GM18517 (cell line): ENCODE measurements around the gene CAGE1.
"Not testable (repeated sequence)": the region's sequence is repeated elsewhere in the genome, so short reads cannot be mapped to it uniquely, and the experiment has no call there.

Source experiments
- ATAC-seq: cut with Tn5 transposase; IDR thresholded peaks from one replicate; pipeline ENCODE4 v1.9.1; 2021; ENCODE audit warnings: mild to moderate bottlenecking, moderate library complexity; ENCODE audit not compliant: unreplicated experiment

CAGE1 gene

GRCh38 chr6:7410851-7411250 lies 21.3 kb upstream of the CAGE1 start:
- no peak for ATAC-seq

- ATAC-seq, result no peak
Measured at GRCh38 chr6:7409740-7410139, 20.2 kb upstream of the CAGE1 start.

- ATAC-seq, result no peak
Measured at GRCh38 chr6:7406743-7407142, 17.2 kb upstream of the CAGE1 start.

GRCh38 chr6:7404546-7404945 lies 15.0 kb upstream of the CAGE1 start:
- no peak for ATAC-seq

GRCh38 chr6:7402716-7403115 lies 13.2 kb upstream of the CAGE1 start:
- no peak for ATAC-seq

GRCh38 chr6:7401075-7401474 lies 11.5 kb upstream of the CAGE1 start:
- no peak for ATAC-seq

- no peak for ATAC-seq
Measured at GRCh38 chr6:7392402-7392801, 2.9 kb upstream of the CAGE1 start.

- ATAC-seq, result no peak
Measured at GRCh38 chr6:7391151-7391550, 1.6 kb upstream of the CAGE1 start.

GRCh38 chr6:7390226-7390878 lies 810 bp upstream of the CAGE1 start:
- peak; percentile 7 for ATAC-seq

GRCh38 chr6:7389162-7389450 lies 436 bp downstream of the CAGE1 start:
- ATAC-seq, result no peak

- ATAC-seq, result no peak
Measured at GRCh38 chr6:7381092-7381491, 8.4 kb downstream of the CAGE1 start.

GRCh38 chr6:7378740-7379139 lies 10.8 kb downstream of the CAGE1 start:
- no peak for ATAC-seq

- no peak for ATAC-seq
Measured at GRCh38 chr6:7377961-7378360, 11.6 kb downstream of the CAGE1 start.

- no peak for ATAC-seq
Measured at GRCh38 chr6:7373739-7374138, 15.8 kb downstream of the CAGE1 start.

- no peak for ATAC-seq
Measured at GRCh38 chr6:7367408-7367807, 22.1 kb downstream of the CAGE1 start.

- ATAC-seq, result not testable (repeated sequence)
Measured at GRCh38 chr6:7351916-7352315, 37.6 kb downstream of the CAGE1 start.

GRCh38 chr6:7350591-7350990 lies 39.0 kb downstream of the CAGE1 start:
- ATAC-seq, result not testable (repeated sequence)

GRCh38 chr6:7347551-7347997 lies 42.0 kb downstream of the CAGE1 start:
- not testable (repeated sequence) for ATAC-seq

GRCh38 chr6:7344773-7345450 lies 44.6 kb downstream of the CAGE1 start:
- not testable (repeated sequence) for ATAC-seq

GRCh38 chr6:7343546-7344475 lies 45.7 kb downstream of the CAGE1 start:
- ATAC-seq, result no peak

- ATAC-seq, result peak; percentile 93
Measured at GRCh38 chr6:7341989-7342742, 47.4 kb downstream of the CAGE1 start.
